Endodermal cell (in vitro differentiated cells): Measurements from ENCODE around the gene SDK1. TPM values are rescaled to one million over a fixed set of nuclear protein-coding genes. Genes with fewer than 3 reads are reported as not detected.

Source experiments
- DNase-seq: peaks from one replicate; pipeline ENCODE4 v3.0.0-alpha.2; 2017
- H3K27ac ChIP-seq: 2 replicates; pipeline ENCODE4 v1.5.1; 2013; ENCODE audit warnings: mild to moderate bottlenecking, low read depth, low read length, moderate library complexity
- H3K27me3 ChIP-seq: 2 replicates; pipeline ENCODE4 v1.6.1; 2013; ENCODE audit warnings: mild to moderate bottlenecking, low read length, moderate library complexity; ENCODE audit not compliant: insufficient read depth, control insufficient read depth, poor library complexity, severe bottlenecking
- H3K36me3 ChIP-seq: 2 replicates; pipeline ENCODE4 v1.7.0; 2013; ENCODE audit warnings: mild to moderate bottlenecking, low read length, moderate library complexity; ENCODE audit not compliant: control insufficient read depth, insufficient read depth
- H3K4me1 ChIP-seq: one replicate; pipeline ENCODE4 v1.7.0; 2013; ENCODE audit warnings: low read length; ENCODE audit not compliant: control insufficient read depth, insufficient read depth
- H3K4me3 ChIP-seq: 2 replicates; pipeline ENCODE4 v1.5.1; 2013; ENCODE audit warnings: mild to moderate bottlenecking, low read length, moderate library complexity
- H3K9ac ChIP-seq: 2 replicates; pipeline ENCODE4 v1.6.1; 2013; ENCODE audit warnings: mild to moderate bottlenecking, low read length, moderate library complexity; ENCODE audit not compliant: poor library complexity, severe bottlenecking; ENCODE audit errors: extremely low read depth
- H3K9me3 ChIP-seq: 2 replicates; pipeline ENCODE4 v1.6.1; 2013; ENCODE audit warnings: mild to moderate bottlenecking, low read length, moderate library complexity; ENCODE audit not compliant: control insufficient read depth
- H3K27ac Mint-ChIP-seq: 2 replicates; pipeline ENCODE4 v1.8.0; 2020; ENCODE audit warnings: mixed read lengths
- H3K27me3 Mint-ChIP-seq: 2 replicates; pipeline ENCODE4 v1.8.0; 2021; ENCODE audit warnings: mild to moderate bottlenecking, mixed read lengths; ENCODE audit not compliant: insufficient read depth
- H3K36me3 Mint-ChIP-seq: 2 replicates; pipeline ENCODE4 v1.8.0; 2020; ENCODE audit warnings: low read depth, mixed read lengths
- H3K4me1 Mint-ChIP-seq: 2 replicates; pipeline ENCODE4 v1.8.0; 2020; ENCODE audit warnings: mixed read lengths
- H3K4me3 Mint-ChIP-seq: 2 replicates; pipeline ENCODE4 v1.8.0; 2020; ENCODE audit warnings: mild to moderate bottlenecking, moderate library complexity, mixed read lengths
- H3K9me3 Mint-ChIP-seq: 2 replicates; pipeline ENCODE4 v1.8.0; 2020; ENCODE audit warnings: mild to moderate bottlenecking, mixed read lengths
- CTCF ChIP-seq: fragments of 200-600 bp; sonication (generic); conservative IDR thresholded peaks from 2 replicates; pipeline ENCODE4 v1.5.0; 2021; ENCODE audit warnings: antibody characterized with exemption, mild to moderate bottlenecking
- WGBS, 2 experiments: methylation state at CpG; one replicate each; pipeline versions ENCODE4 v1.1.5 to v1.1.7; 2013; ENCODE audit warnings: missing lambda C conversion rate in 2 of 2, mixed read lengths in 1 of 2; ENCODE audit not compliant: insufficient coverage in 1 of 2, insufficient read length in 1 of 2; 5-methylcytosine and 5-hydroxymethylcytosine counted together
- total RNA-seq, 2 donors: library from RNA; stranded (reverse); fragmentation: NEBNext Ultra II Directional in 1 of 2; extraction: Animal tissue kit (Norgen Biotek cat#: 25700) in 1 of 2; gene quantifications; 2 replicates in 1 of 2; 3 replicates in 1 of 2; pipeline ENCODE4 v1.2.1, GENCODE V29; 2021

Gene SDK1
- total RNA-seq, 2 donors from 2014 or later = 22.7 to 23.1 TPM

DNA sequence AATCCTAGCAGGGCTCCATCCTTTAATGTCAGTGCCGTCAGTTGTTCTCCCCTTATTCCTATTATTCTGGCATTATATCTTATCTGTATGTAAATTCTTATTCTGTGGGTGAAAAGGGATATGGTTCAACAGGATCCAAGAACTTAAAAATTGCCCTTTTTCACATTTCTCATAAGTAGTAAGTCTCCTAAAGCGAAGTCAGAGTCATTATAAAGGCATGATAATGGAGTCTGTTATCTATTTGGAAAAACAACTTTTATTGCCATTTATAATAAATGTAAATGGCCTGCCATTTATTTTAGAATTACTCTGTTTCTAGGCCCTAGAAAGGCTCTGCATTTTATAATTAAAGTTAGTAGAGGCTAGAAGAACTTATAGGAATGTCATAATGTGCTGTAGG, 31.3 kb downstream of the SDK1 start:
- no peaks in the 10 kb centered on the region for H3K9me3 ChIP-seq
- no peaks in the 10 kb centered on the region for H3K36me3 ChIP-seq
- WGBS, 2 experiments = 94 to 100% methylated on average over 1 to 2 of the region's 2 CpGs

GRCh38 chr7:3333861-3334260, 32.8 kb downstream of the SDK1 start:
- Mint-ChIP-seq H3K9me3 (no peaks in the 10 kb centered on the region), H3K27ac (no peak overlapping the region), H3K4me1 (peaks cover 25% of the 10 kb centered on the region), H3K4me3 (no peak overlapping the region), H3K27me3 (no peaks in the 10 kb centered on the region), H3K36me3 (no peaks in the 10 kb centered on the region)
- Histone ChIP-seq H3K4me3 (no peak overlapping the region), H3K4me1 (peaks cover 3% of the 10 kb centered on the region), H3K27me3 (no peaks in the 10 kb centered on the region), H3K9me3 (no peaks in the 10 kb centered on the region), H3K27ac (no peak overlapping the region), H3K9ac (no peak overlapping the region), H3K36me3 (no peaks in the 10 kb centered on the region)
- DNase-seq = no peak
- 94 to 100% methylated on average over 1 to 2 of the region's 2 CpGs for WGBS, 2 experiments
- no peak for TF ChIP-seq CTCF

More for the DNA sequence above, 31.3 kb downstream of the SDK1 start:
- no peak overlapping the region for H3K4me3 ChIP-seq
- Mint-ChIP-seq H3K27ac (no peak overlapping the region), H3K4me3 (no peak overlapping the region), H3K4me1 (peaks cover 28% of the 10 kb centered on the region), H3K27me3 (no peaks in the 10 kb centered on the region), H3K9me3 (no peaks in the 10 kb centered on the region), H3K36me3 (no peaks in the 10 kb centered on the region)
- no peak overlapping the region for H3K9ac ChIP-seq
- DNase-seq = no peak
- H3K27me3 ChIP-seq = no peaks in the 10 kb centered on the region
- peaks cover 3% of the 10 kb centered on the region for H3K4me1 ChIP-seq
- no peak for TF ChIP-seq CTCF
- no peak overlapping the region for H3K27ac ChIP-seq

- Mint-ChIP-seq H3K4me3 (no peak overlapping the region), H3K27ac (no peak overlapping the region), H3K9me3 (no peaks in the 10 kb centered on the region), H3K36me3 (peaks cover 1% of the 10 kb centered on the region), H3K4me1 (peaks cover 25% of the 10 kb centered on the region), H3K27me3 (no peaks in the 10 kb centered on the region)
- Histone ChIP-seq H3K27ac (no peak overlapping the region), H3K27me3 (no peaks in the 10 kb centered on the region), H3K9ac (no peak overlapping the region), H3K4me3 (no peak overlapping the region), H3K36me3 (no peaks in the 10 kb centered on the region), H3K4me1 (peaks cover 3% of the 10 kb centered on the region), H3K9me3 (no peaks in the 10 kb centered on the region)
- WGBS, 2 experiments = 93 to 95% methylated on average over 3 to 6 of the region's 6 CpGs
- no peak for TF ChIP-seq CTCF
- DNase-seq = no peak
Measured at GRCh38 chr7:3336042-3336665, 35.1 kb downstream of the SDK1 start.
